ENCODE data around the gene SLC5A3. TPM values are rescaled to one million over a fixed set of nuclear protein-coding genes. Genes with fewer than 3 reads are reported as not detected.
A peak's percentile ranks its signal among the peaks of the same experiment; 100 is the strongest.

SLC5A3 gene
- total RNA-seq, 1 experiment from 2014 or later: 29.4 TPM

DNA sequence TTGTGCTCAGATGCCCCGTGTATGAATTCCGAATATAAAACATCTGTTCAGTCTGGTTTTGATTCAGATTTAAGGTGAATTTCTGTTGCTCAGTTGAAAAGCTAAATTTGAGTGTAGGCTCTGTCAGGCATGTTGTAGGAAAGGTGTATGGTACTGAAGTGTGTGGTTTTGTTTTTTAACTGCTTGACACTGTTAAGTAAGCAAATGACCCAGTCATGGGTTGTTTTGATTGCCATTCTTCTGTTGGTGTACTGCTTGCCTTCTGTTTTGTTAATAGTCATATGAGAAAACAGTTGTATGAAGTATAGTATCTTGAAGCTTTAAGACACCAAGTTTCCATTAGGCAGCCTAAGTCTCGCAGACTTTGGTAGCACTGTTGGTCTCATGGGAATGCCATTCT is 10.0 kb downstream of the SLC5A3 start:
- no peak overlapping the region for H3K4me3 ChIP-seq (ENCODE audit: low read depth in 2 of 2, low read length in 2 of 2)
- ChIA-PET POLR2A (no interaction called here), CTCF (no interaction called here)
- H3K36me3 ChIP-seq (ENCODE audit: control insufficient read depth, insufficient read depth, low read length): peaks cover 9% of the 10 kb centered on the region
- H3K4me1 ChIP-seq (ENCODE audit: control insufficient read depth, insufficient read depth, low read length): peaks cover 58% of the 10 kb centered on the region
- ATAC-seq (no peak), DNase-seq (ENCODE audit: low read depth, low spot score) (no peak)
- in situ Hi-C loops (cut with HindIII; ENCODE audit: low pct_unique_long_range_greater_than_20kb, low sequenced_read_pairs): no loop called here
- no peaks in the 10 kb centered on the region for H3K27me3 ChIP-seq (ENCODE audit: control insufficient read depth, insufficient read depth, low read length)
- no TSS peak for BruUV-seq (replicated peaks)
- peak overlapping the region; percentile 7; the same call in 1 of the 2 replicates for H3K27ac ChIP-seq (ENCODE audit: low read length)
- no peak for TF ChIP-seq TCF7L2 (IDR thresholded peaks at IDR 0.05; ENCODE audit: low read depth, low read length)
- TF ChIP-seq, protein P1, sequence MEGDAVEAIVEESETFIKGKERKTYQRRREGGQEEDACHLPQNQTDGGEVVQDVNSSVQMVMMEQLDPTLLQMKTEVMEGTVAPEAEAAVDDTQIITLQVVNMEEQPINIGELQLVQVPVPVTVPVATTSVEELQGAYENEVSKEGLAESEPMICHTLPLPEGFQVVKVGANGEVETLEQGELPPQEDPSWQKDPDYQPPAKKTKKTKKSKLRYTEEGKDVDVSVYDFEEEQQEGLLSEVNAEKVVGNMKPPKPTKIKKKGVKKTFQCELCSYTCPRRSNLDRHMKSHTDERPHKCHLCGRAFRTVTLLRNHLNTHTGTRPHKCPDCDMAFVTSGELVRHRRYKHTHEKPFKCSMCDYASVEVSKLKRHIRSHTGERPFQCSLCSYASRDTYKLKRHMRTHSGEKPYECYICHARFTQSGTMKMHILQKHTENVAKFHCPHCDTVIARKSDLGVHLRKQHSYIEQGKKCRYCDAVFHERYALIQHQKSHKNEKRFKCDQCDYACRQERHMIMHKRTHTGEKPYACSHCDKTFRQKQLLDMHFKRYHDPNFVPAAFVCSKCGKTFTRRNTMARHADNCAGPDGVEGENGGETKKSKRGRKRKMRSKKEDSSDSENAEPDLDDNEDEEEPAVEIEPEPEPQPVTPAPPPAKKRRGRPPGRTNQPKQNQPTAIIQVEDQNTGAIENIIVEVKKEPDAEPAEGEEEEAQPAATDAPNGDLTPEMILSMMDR (IDR thresholded peaks at IDR 0.05): no peak
- no peak for TF ChIP-seq SIN3A (IDR thresholded peaks at IDR 0.05; ENCODE audit: borderline replicate concordance, insufficient read depth, low read depth, low read length)
- no peak for TF ChIP-seq POLR2AphosphoS5 (IDR thresholded peaks at IDR 0.05; ENCODE audit: low read depth, low read length)
- TF ChIP-seq, protein P2, sequence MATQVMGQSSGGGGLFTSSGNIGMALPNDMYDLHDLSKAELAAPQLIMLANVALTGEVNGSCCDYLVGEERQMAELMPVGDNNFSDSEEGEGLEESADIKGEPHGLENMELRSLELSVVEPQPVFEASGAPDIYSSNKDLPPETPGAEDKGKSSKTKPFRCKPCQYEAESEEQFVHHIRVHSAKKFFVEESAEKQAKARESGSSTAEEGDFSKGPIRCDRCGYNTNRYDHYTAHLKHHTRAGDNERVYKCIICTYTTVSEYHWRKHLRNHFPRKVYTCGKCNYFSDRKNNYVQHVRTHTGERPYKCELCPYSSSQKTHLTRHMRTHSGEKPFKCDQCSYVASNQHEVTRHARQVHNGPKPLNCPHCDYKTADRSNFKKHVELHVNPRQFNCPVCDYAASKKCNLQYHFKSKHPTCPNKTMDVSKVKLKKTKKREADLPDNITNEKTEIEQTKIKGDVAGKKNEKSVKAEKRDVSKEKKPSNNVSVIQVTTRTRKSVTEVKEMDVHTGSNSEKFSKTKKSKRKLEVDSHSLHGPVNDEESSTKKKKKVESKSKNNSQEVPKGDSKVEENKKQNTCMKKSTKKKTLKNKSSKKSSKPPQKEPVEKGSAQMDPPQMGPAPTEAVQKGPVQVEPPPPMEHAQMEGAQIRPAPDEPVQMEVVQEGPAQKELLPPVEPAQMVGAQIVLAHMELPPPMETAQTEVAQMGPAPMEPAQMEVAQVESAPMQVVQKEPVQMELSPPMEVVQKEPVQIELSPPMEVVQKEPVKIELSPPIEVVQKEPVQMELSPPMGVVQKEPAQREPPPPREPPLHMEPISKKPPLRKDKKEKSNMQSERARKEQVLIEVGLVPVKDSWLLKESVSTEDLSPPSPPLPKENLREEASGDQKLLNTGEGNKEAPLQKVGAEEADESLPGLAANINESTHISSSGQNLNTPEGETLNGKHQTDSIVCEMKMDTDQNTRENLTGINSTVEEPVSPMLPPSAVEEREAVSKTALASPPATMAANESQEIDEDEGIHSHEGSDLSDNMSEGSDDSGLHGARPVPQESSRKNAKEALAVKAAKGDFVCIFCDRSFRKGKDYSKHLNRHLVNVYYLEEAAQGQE (IDR thresholded peaks at IDR 0.05; ENCODE audit: insufficient read depth in 1 of 2, low read depth in 2 of 2, low read length in 1 of 2): no peak
- intact Hi-C loops (cut with micrococcal nuclease; ENCODE audit: unreplicated experiment): no loop called here
- H3K9me3 ChIP-seq (ENCODE audit: control insufficient read depth, insufficient read depth, low read depth, low read length): no peaks in the 10 kb centered on the region

DNA sequence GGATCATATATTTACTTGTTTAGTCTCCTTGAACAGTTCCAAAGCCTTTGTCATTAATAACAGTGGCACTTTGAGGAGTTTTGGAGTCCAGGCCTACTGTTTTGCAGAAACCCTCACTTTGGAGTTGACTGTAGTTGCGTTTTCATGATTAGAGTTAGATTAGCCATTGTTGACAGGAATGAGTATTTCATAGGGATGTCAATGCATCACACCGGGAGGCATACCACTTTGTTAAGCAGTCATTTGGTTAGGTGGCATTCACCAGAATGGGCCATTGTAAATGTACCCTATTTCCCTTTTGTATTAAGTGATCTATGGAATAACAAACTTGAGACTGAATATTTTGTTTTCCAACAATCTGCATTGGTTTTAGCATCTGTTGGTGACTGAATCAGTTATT is 11.8 kb downstream of the SLC5A3 start:
- Histone ChIP-seq H3K4me1 (ENCODE audit: control insufficient read depth, insufficient read depth, low read length) (peaks cover 58% of the 10 kb centered on the region), H3K27me3 (ENCODE audit: control insufficient read depth, insufficient read depth, low read length) (no peaks in the 10 kb centered on the region), H3K9me3 (ENCODE audit: control insufficient read depth, insufficient read depth, low read depth, low read length) (no peaks in the 10 kb centered on the region), H3K4me3 (ENCODE audit: low read depth in 2 of 2, low read length in 2 of 2) (no peak overlapping the region), H3K27ac (ENCODE audit: low read length) (no peak overlapping the region), H3K36me3 (ENCODE audit: control insufficient read depth, insufficient read depth, low read length) (peaks cover 6% of the 10 kb centered on the region)
- ATAC-seq (no peak), DNase-seq (ENCODE audit: low read depth, low spot score) (no peak)
- intact Hi-C loops (cut with micrococcal nuclease; ENCODE audit: unreplicated experiment) (no loop called here), in situ Hi-C loops (cut with HindIII; ENCODE audit: low pct_unique_long_range_greater_than_20kb, low sequenced_read_pairs) (no loop called here)
- POLR2A ChIA-PET: no interaction called here
- BruUV-seq (replicated peaks): no TSS peak
- CTCF ChIA-PET: no interaction called here
- TF ChIP-seq, protein P1 (IDR thresholded peaks at IDR 0.05): no peak
- no peak for TF ChIP-seq POLR2AphosphoS5 (IDR thresholded peaks at IDR 0.05; ENCODE audit: low read depth, low read length)
- no peak for TF ChIP-seq SIN3A (IDR thresholded peaks at IDR 0.05; ENCODE audit: borderline replicate concordance, insufficient read depth, low read depth, low read length)
- no peak for TF ChIP-seq TCF7L2 (IDR thresholded peaks at IDR 0.05; ENCODE audit: low read depth, low read length)
- TF ChIP-seq, protein P2 (IDR thresholded peaks at IDR 0.05; ENCODE audit: insufficient read depth in 1 of 2, low read depth in 2 of 2, low read length in 1 of 2): no peak
